ENCODE results near the gene RNF103. TPM values are rescaled to one million over a fixed set of nuclear protein-coding genes. Genes with fewer than 3 reads are reported as not detected.

Gene RNF103
- total and polyA plus RNA-seq, 2 of the 13 experiments (the other 11 are each of a cell fraction or from before 2014, with no cell fraction given), result 19.8 to 21.1 TPM

GRCh38 chr2:86577817-86578456 lies 45.7 kb downstream of the RNF103 start:
- H3K4me2 ChIP-seq (ENCODE audit: low read depth, low read length), result no peak overlapping the region
- H4K20me1 ChIP-seq (ENCODE audit: insufficient read depth, low read length), result no peaks in the 10 kb centered on the region
- DNase-seq (ENCODE audit: low spot score), result no peak
- BruUV-seq (replicated peaks), result no TSS peak
- H3K9ac ChIP-seq (ENCODE audit: insufficient read depth, low read depth, low read length), result no peak overlapping the region
- no peaks in the 10 kb centered on the region for H3K9me3 ChIP-seq (ENCODE audit: low read length)
- no peaks in the 10 kb centered on the region for H3K36me3 ChIP-seq (replicated peaks in 1 of 2; ENCODE audit: control insufficient read depth in 1 of 2, insufficient read depth in 2 of 2, low read length in 2 of 2)
- TF ChIP-seq ZNF101 (CRISPR knock-in tag; IDR thresholded peaks at IDR 0.05; ENCODE audit: borderline replicate concordance, low read depth) (no peak), ZNF644 (CRISPR knock-in tag; IDR thresholded peaks at IDR 0.05; ENCODE audit: low read depth) (no peak), MBD4 (IDR thresholded peaks at IDR 0.05; ENCODE audit: borderline replicate concordance, low read length) (no peak)
- intact Hi-C loops (cut with micrococcal nuclease; ENCODE audit: unreplicated experiment), result no loop called here
- 11% methylated on average over 2 of the region's 2 CpGs for WGBS (ENCODE audit: low lambda C conversion rate)
- POLR2A ChIA-PET, result no interaction called here
- CTCF ChIA-PET (ENCODE audit: low intra/inter-chr PET ratio, low total read pairs), result no interaction called here
- in situ Hi-C loops (cut with HindIII; ENCODE audit: extremely low pct_ligation_motif_present, low pct_unique_long_range_greater_than_20kb), result no loop called here
- H3K4me3 ChIP-seq (replicated peaks in 1 of 3; ENCODE audit: insufficient read depth in 1 of 3, low read depth in 2 of 3, low read length in 3 of 3), result no peak overlapping the region
- H3K4me1 ChIP-seq (ENCODE audit: insufficient read depth, low read length), result no peaks in the 10 kb centered on the region
- no peak for ATAC-seq
- H3K79me2 ChIP-seq (ENCODE audit: insufficient read depth, low read length), result no peaks in the 10 kb centered on the region
- FAIRE-seq, result no peak
- H3K27ac ChIP-seq (ENCODE audit: extremely low read length, insufficient read depth, low read length), result no peak overlapping the region
- no peaks in the 10 kb centered on the region; a peak in 1 of 5 replicates for H3K27me3 ChIP-seq (ENCODE audit: control insufficient read depth in 1 of 2, insufficient read depth in 2 of 2, low read length in 2 of 2)
- no peak overlapping the region for H2AFZ ChIP-seq (ENCODE audit: low read length)

- no peak for ATAC-seq
- Histone ChIP-seq H3K4me1 (ENCODE audit: insufficient read depth, low read length) (peaks cover 12% of the 10 kb centered on the region), H3K79me2 (ENCODE audit: insufficient read depth, low read length) (no peaks in the 10 kb centered on the region), H3K27ac (ENCODE audit: extremely low read length, insufficient read depth, low read length) (no peak overlapping the region), H3K9ac (ENCODE audit: insufficient read depth, low read depth, low read length) (no peak overlapping the region), H4K20me1 (ENCODE audit: insufficient read depth, low read length) (no peaks in the 10 kb centered on the region), H3K36me3 (replicated peaks in 1 of 2; ENCODE audit: control insufficient read depth in 1 of 2, insufficient read depth in 2 of 2, low read length in 2 of 2) (no peaks in the 10 kb centered on the region), H3K4me3 (replicated peaks in 1 of 3; ENCODE audit: insufficient read depth in 1 of 3, low read depth in 2 of 3, low read length in 3 of 3) (no peak overlapping the region), H3K4me2 (ENCODE audit: low read depth, low read length) (no peak overlapping the region), H3K27me3 (ENCODE audit: control insufficient read depth in 1 of 2, insufficient read depth in 2 of 2, low read length in 2 of 2) (no peaks in the 10 kb centered on the region; a peak in 1 of 5 replicates), H2AFZ (ENCODE audit: low read length) (no peak overlapping the region), H3K9me3 (ENCODE audit: low read length) (peaks cover 5% of the 10 kb centered on the region; the same call in 1 of the 2 replicates)
- no TSS peak for BruUV-seq (replicated peaks)
- ChIA-PET CTCF (ENCODE audit: low intra/inter-chr PET ratio, low total read pairs) (no interaction called here), POLR2A (no interaction called here)
- no peak for DNase-seq (ENCODE audit: low spot score)
- in situ Hi-C loops (cut with HindIII; ENCODE audit: extremely low pct_ligation_motif_present, low pct_unique_long_range_greater_than_20kb), result no loop called here
- FAIRE-seq, result no peak
- TF ChIP-seq ZNF782 (CRISPR knock-in tag; IDR thresholded peaks at IDR 0.05; ENCODE audit: borderline replicate concordance) (no peak), ATF7 (IDR thresholded peaks at IDR 0.05) (0 out of 2 replicates have a peak, but pooled peaks have one; percentile 10), ATF7 (CRISPR knock-in tag; IDR thresholded peaks at IDR 0.05) (no peak), CEBPG (CRISPR knock-in tag; IDR thresholded peaks at IDR 0.05) (0 out of 2 replicates have a peak, but pooled peaks have one; percentile 20), CEBPB (IDR thresholded peaks at IDR 0.05; ENCODE audit: borderline replicate concordance, low read depth, low read length) (peak; percentile 69)
- 36% methylated on average over 3 of the region's 3 CpGs for WGBS (ENCODE audit: low lambda C conversion rate)
- intact Hi-C loops (cut with micrococcal nuclease; ENCODE audit: unreplicated experiment), result no loop called here
Measured at GRCh38 chr2:86570059-86570458, 53.6 kb downstream of the RNF103 start.

Measured in HepG2 (cell line).